PC-9 (cell line): ENCODE results near the gene INHA. TPM values are rescaled to one million over a fixed set of nuclear protein-coding genes. Genes with fewer than 3 reads are reported as not detected.

Experiments used
- BruUV-seq: library from RNA; stranded (reverse); fragments of 400-500 nt; replicated peaks from 2 replicates; lab custom pipeline; 2021; lab: Mats Ljungman, UMichigan
- CTCF ChIA-PET: fragments of 300-600 bp; sonication (Branson Sonifier 250); formaldehyde crosslinking; loops from one replicate; lab custom pipeline; 2022; ENCODE audit warnings: antibody characterized with exemption; lab: Charles Lee
- POLR2A ChIA-PET: fragments of 300-600 bp; sonication (Branson Sonifier 250); formaldehyde crosslinking; loops from one replicate; lab custom pipeline; 2022; ENCODE audit warnings: antibody characterized with exemption; ENCODE audit not compliant: unreplicated experiment; lab: Charles Lee
- DNase-seq, 2 experiments: peaks; one replicate each; pipeline versions ENCODE4 v3.0.0 to v3.0.0-alpha.2; 2015 to 2022; ENCODE audit warnings: mixed read lengths in 1 of 2
- H2AFZ ChIP-seq: fragments of 200-600 bp; sonication (generic); 2 replicates; pipeline ENCODE4 v1.8.1; 2017; ENCODE audit warnings: antibody characterized with exemption
- H3F3A ChIP-seq: fragments of 200-600 bp; sonication (generic); 2 replicates; pipeline ENCODE4 v1.8.1; 2017; ENCODE audit warnings: antibody characterized with exemption, mild to moderate bottlenecking, low read depth; ENCODE audit not compliant: insufficient read depth
- H3K27ac ChIP-seq: fragments of 200-600 bp; sonication (generic); 2 replicates; pipeline ENCODE4 v1.6.1; 2016; ENCODE audit warnings: mixed run types
- H3K27me3 ChIP-seq: fragments of 200-600 bp; sonication (generic); 2 replicates; pipeline ENCODE4 v1.6.1; 2016; ENCODE audit warnings: low read depth, mixed run types; ENCODE audit not compliant: insufficient read depth
- H3K36me3 ChIP-seq: fragments of 200-600 bp; sonication (generic); 2 replicates; pipeline ENCODE4 v1.6.1; 2016; ENCODE audit warnings: low read depth, mixed run types
- H3K4me1 ChIP-seq: fragments of 200-600 bp; sonication (generic); replicated peaks from 2 replicates; pipeline ENCODE4 v1.6.1; 2016; ENCODE audit warnings: mixed run types; ENCODE audit not compliant: insufficient read depth
- H3K4me2 ChIP-seq: fragments of 200-600 bp; sonication (generic); 2 replicates; pipeline ENCODE4 v1.6.1; 2017; ENCODE audit warnings: mixed run types
- H3K4me3 ChIP-seq: fragments of 200-600 bp; sonication (generic); 2 replicates; pipeline ENCODE4 v1.6.1; 2016; ENCODE audit warnings: mixed run types
- H3K79me2 ChIP-seq: fragments of 200-600 bp; sonication (generic); 2 replicates; pipeline ENCODE4 v1.6.1; 2017; ENCODE audit warnings: low read depth, mixed run types
- H3K9me2 ChIP-seq: fragments of 200-600 bp; sonication (generic); 2 replicates; pipeline ENCODE4 v1.8.1; 2017; ENCODE audit warnings: mild to moderate bottlenecking; ENCODE audit not compliant: insufficient read depth
- H3K9me3 ChIP-seq: fragments of 200-600 bp; sonication (generic); 2 replicates; pipeline ENCODE4 v1.8.1; 2016; ENCODE audit warnings: low read depth; ENCODE audit not compliant: insufficient read depth
- H4K20me1 ChIP-seq: fragments of 200-600 bp; sonication (generic); 2 replicates; pipeline ENCODE4 v1.8.1; 2017; ENCODE audit not compliant: insufficient read depth
- CTCF ChIP-seq: fragments of 200-600 bp; sonication (generic); conservative IDR thresholded peaks from 2 replicates; pipeline ENCODE4 v1.6.1; 2017; ENCODE audit warnings: mixed run types, antibody characterized with exemption, mild to moderate bottlenecking, moderate library complexity
- EZH2 ChIP-seq: fragments of 200-600 bp; sonication (generic); IDR thresholded peaks from 2 replicates; pipeline ENCODE4 v1.8.0; 2017; ENCODE audit warnings: antibody characterized with exemption, low read depth
- intact Hi-C: fragments of 100-400 bp; cut with micrococcal nuclease; formaldehyde crosslinking; loops from one replicate; pipeline ENCODE4 v1.10.0; 2022; ENCODE audit not compliant: unreplicated experiment
- total RNA-seq: library from RNA; stranded (reverse); gene quantifications from 2 replicates; pipeline ENCODE4 v1.2.3, GENCODE V29; 2021

INHA gene
- total RNA-seq, 1 experiment from 2014 or later: 5.2 TPM

DNA sequence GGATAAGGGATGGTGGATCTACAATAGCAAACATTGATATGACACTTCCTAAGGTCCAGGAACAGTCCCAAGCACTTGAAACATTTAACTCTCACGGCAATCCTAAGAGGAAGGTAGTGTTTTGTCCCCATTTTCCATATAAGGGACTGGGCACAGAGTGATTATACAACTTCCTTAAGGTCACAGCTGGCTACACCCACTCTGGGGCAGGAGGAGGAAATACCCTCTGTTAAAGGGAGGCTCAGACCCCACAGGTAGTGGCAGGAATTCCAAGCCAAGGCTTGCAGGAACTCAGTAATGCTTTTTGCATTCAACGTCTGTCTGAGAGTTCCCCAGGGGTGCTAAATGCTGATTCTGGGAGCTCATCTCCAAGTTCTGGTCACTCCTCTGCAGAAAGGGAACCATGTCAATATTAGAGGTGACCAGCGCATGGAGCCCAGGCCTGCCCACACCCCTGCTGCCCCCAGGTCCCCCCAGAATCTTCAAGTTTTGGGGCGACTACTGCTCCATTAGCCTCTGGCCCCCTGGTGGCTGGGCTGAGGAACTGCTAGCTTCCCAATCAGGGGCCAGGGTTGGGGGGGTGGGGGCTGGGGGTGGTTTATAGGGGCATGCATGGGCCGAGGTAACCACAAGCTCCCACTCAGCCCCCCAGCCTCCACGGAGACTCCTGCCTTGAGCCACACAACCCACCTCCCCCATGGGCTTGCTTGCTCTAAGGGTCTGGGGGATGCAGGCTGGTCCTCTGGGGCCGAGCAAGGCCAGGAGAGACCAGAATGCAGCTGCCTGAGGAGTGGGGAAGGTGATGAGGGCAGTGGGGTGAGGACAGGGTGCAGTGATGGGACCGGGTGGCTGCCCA lies 11.8 kb upstream of the INHA start:
- no peaks in the 10 kb centered on the region for H3K9me2 ChIP-seq
- H3F3A ChIP-seq: no peaks in the 10 kb centered on the region
- intact Hi-C loops: no loop called here
- CTCF ChIA-PET: interaction anchor here (0.5 to 1.4 kb wide), 2 partner anchors 11 to 116 kb away, joined by 3 to 8 read pairs; partner anchors contain the start of gene OBSL1
- TF ChIP-seq CTCF (peak; percentile 82), EZH2 (no peak)
- no peaks in the 10 kb centered on the region for H3K27me3 ChIP-seq
- no peak overlapping the region for H3K4me3 ChIP-seq
- no peak overlapping the region for H2AFZ ChIP-seq
- no peak overlapping the region for H3K27ac ChIP-seq
- H3K79me2 ChIP-seq: no peaks in the 10 kb centered on the region
- POLR2A ChIA-PET: interaction anchor here (0.6 kb wide), 1 partner anchor 61 kb away, joined by 5 read pairs; no protein-coding TSS in a partner anchor
- no TSS peak for BruUV-seq
- H3K4me2 ChIP-seq: no peak overlapping the region
- no peaks in the 10 kb centered on the region for H3K4me1 ChIP-seq
- no peaks in the 10 kb centered on the region for H3K36me3 ChIP-seq
- no peak for DNase-seq
- no peaks in the 10 kb centered on the region for H4K20me1 ChIP-seq
- no peaks in the 10 kb centered on the region for H3K9me3 ChIP-seq

GRCh38 chr2:219560893-219561178 lies 11.3 kb upstream of the INHA start:
- H3F3A ChIP-seq: no peaks in the 10 kb centered on the region
- BruUV-seq: no TSS peak
- ChIA-PET CTCF (interaction anchor here (1.4 kb wide), 1 partner anchor 10 kb away, joined by 8 read pairs; the partner anchor contains the start of gene OBSL1), POLR2A (no interaction called here)
- TF ChIP-seq EZH2: no peak
- no peak for TF ChIP-seq CTCF
- H2AFZ ChIP-seq: no peak overlapping the region
- H3K4me1 ChIP-seq: no peaks in the 10 kb centered on the region
- DNase-seq: no peak
- H3K9me2 ChIP-seq: no peaks in the 10 kb centered on the region
- no peak overlapping the region for H3K4me2 ChIP-seq
- H3K9me3 ChIP-seq: no peaks in the 10 kb centered on the region
- no peaks in the 10 kb centered on the region for H3K79me2 ChIP-seq
- no peaks in the 10 kb centered on the region for H3K27me3 ChIP-seq
- no peaks in the 10 kb centered on the region for H3K36me3 ChIP-seq
- intact Hi-C loops: no loop called here
- no peak overlapping the region for H3K27ac ChIP-seq
- no peaks in the 10 kb centered on the region for H4K20me1 ChIP-seq
- H3K4me3 ChIP-seq: no peak overlapping the region

- ChIA-PET CTCF (interaction anchor here (0.6 to 1.2 kb wide), 2 partner anchors 9 to 47 kb away, joined by 3 read pairs; partner anchors contain the start of gene ASIC4), POLR2A (no interaction called here)
- Histone ChIP-seq H3K9me3 (no peaks in the 10 kb centered on the region), H2AFZ (no peak overlapping the region), H3K9me2 (no peaks in the 10 kb centered on the region), H3K36me3 (no peaks in the 10 kb centered on the region), H3K4me1 (no peaks in the 10 kb centered on the region), H3K4me2 (no peak overlapping the region), H3K27ac (no peak overlapping the region), H4K20me1 (no peaks in the 10 kb centered on the region), H3F3A (no peaks in the 10 kb centered on the region), H3K79me2 (no peaks in the 10 kb centered on the region), H3K4me3 (no peak overlapping the region), H3K27me3 (no peaks in the 10 kb centered on the region)
- no peak for DNase-seq
- intact Hi-C loops: no loop called here
- TF ChIP-seq CTCF (no peak), EZH2 (no peak)
- BruUV-seq: no TSS peak
Measured at GRCh38 chr2:219561179-219562048, 10.7 kb upstream of the INHA start.
